Right lobe of liver (tissue), 6 donors: ENCODE data around the gene RASD2. TPM values are rescaled to one million over a fixed set of nuclear protein-coding genes. Genes with fewer than 3 reads are reported as not detected.

ENCODE experiments used
- ATAC-seq, 4 donors: fragments of 200-7000 bp; cut with Tn5 transposase; one replicate each; pipeline ENCODE4 v1.9.1; 2020; ENCODE audit warnings: mild to moderate bottlenecking in 4 of 4, moderate library complexity in 4 of 4
- DNase-seq, 3 donors: peaks; one replicate each; pipeline ENCODE4 v3.0.0-alpha.2; 2020
- H3K27ac ChIP-seq, 3 donors: fragments of 200-600 bp; one replicate each; pipeline ENCODE4 v1.8.0; 2022
- H3K27me3 ChIP-seq, 2 donors: fragments of 200-600 bp; one replicate each; pipeline ENCODE4 v1.8.0; 2022
- H3K36me3 ChIP-seq, 4 donors: fragments of 200-600 bp; sonication (generic) in 1 of 4; one replicate each; pipeline versions ENCODE4 v1.5.1 to v1.8.0; 2017 to 2022; ENCODE audit warnings: control low read depth in 1 of 4
- H3K4me1 ChIP-seq, 4 donors: fragments of 200-600 bp; sonication (generic) in 1 of 4; one replicate each; pipeline versions ENCODE4 v1.5.1 to v1.8.0; 2017 to 2022; ENCODE audit warnings: control low read depth in 1 of 4
- H3K4me3 ChIP-seq, 3 donors: fragments of 200-600 bp; one replicate each; pipeline ENCODE4 v1.8.0; 2022
- H3K9me3 ChIP-seq, 4 donors: fragments of 200-600 bp; sonication (generic) in 1 of 4; one replicate each; pipeline versions ENCODE4 v1.5.1 to v1.8.0; 2017 to 2022; ENCODE audit warnings: control low read depth in 1 of 4
- CTCF ChIP-seq, 4 donors: fragments of 200-600 bp in 3 of 4; fragments of 450-650 bp in 1 of 4; IDR thresholded peaks; one replicate each; pipeline versions ENCODE4 v1.5.1 to v1.8.0; 2016 to 2022; ENCODE audit warnings: antibody characterized with exemption in 4 of 4, mild to moderate bottlenecking in 2 of 4
- POLR2A ChIP-seq: fragments of 450-650 bp; IDR thresholded peaks from one replicate; pipeline ENCODE4 v1.6.1; 2017; ENCODE audit warnings: antibody characterized with exemption, mild to moderate bottlenecking
- WGBS: methylation state at CpG from one replicate; pipeline ENCODE4 v1.1.6; 2018; ENCODE audit warnings: low coverage, low lambda C conversion rate; ENCODE audit not compliant: insufficient coverage; ENCODE audit errors: missing lambda C conversion rate; 5-methylcytosine and 5-hydroxymethylcytosine counted together
- intact Hi-C, 2 donors: fragments of 100-400 bp; cut with DNase I; formaldehyde crosslinking; loops; one replicate each; pipeline versions ENCODE4 v1.11.2 to v1.14.1; 2022
- total RNA-seq, 6 experiments: library from RNA; depleted of rRNA in 2 of 6; stranded (reverse); fragments of >200 nt in 2 of 6; fragmentation: NEBNext Ultra II Directional in 3 of 6; extraction: Animal tissue kit (Norgen Biotek cat#: 25700) in 3 of 6; gene quantifications; one replicate each; pipeline versions ENCODE4 v1.1.0 to v1.2.4, GENCODE V29; 2016 to 2023
- donor health status: DM: no; HTN: yes; CAD: no.
- donor health status: DM: no; HTN: no; CAD: no.
- donor health status: DM: no; HTN: no; CAD: no.
- donor health status: DM: no; HTN: yes; CAD: no.
- donor health status: DM: no; HTN: yes; CAD: no.

The RASD2 gene
- total RNA-seq, 6 experiments from 2014 or later = 0.05 to 0.20 (median 0.07) TPM; not detected in 2

GRCh38 chr22:35580351-35581022 lies 39.9 kb downstream of the RASD2 start:
- DNase-seq (no peak), ATAC-seq (no peak)
- H3K36me3 ChIP-seq = no peaks in the 10 kb centered on the region
- H3K4me3 ChIP-seq = no peak overlapping the region
- WGBS = 50% methylated on average over 1 of the region's 10 CpGs
- TF ChIP-seq POLR2A (no peak), CTCF (IDR thresholded peaks at IDR 0.05) (no peak)
- intact Hi-C loops = loop anchor here (5.0 kb wide), 2 partner anchors 148 to 228 kb away; no protein-coding TSS in a partner anchor
- no peaks in the 10 kb centered on the region for H3K9me3 ChIP-seq
- H3K27me3 ChIP-seq = no peaks in the 10 kb centered on the region
- H3K4me1 ChIP-seq = no peaks in the 10 kb centered on the region
- H3K27ac ChIP-seq = no peak overlapping the region

- no peak for DNase-seq
- Histone ChIP-seq H3K4me1 (no peaks in the 10 kb centered on the region), H3K4me3 (no peak overlapping the region), H3K27me3 (no peaks in the 10 kb centered on the region), H3K36me3 (no peaks in the 10 kb centered on the region), H3K9me3 (no peaks in the 10 kb centered on the region), H3K27ac (no peak overlapping the region)
- intact Hi-C loops = loop anchor here (5.0 kb wide), 2 partner anchors 149 to 229 kb away; no protein-coding TSS in a partner anchor
- no peak for ATAC-seq
- WGBS = 74% methylated on average over 4 of the region's 5 CpGs
- TF ChIP-seq POLR2A = no peak
- no peak for TF ChIP-seq CTCF (IDR thresholded peaks at IDR 0.05)
These were observed 40.4 kb downstream of the RASD2 start for GRCh38 chr22:35581023-35581413.

GRCh38 chr22:35582218-35582860 lies 41.7 kb downstream of the RASD2 start:
- DNase-seq = no peak
- no peaks in the 10 kb centered on the region for H3K36me3 ChIP-seq
- no peak overlapping the region for H3K4me3 ChIP-seq
- no peaks in the 10 kb centered on the region for H3K9me3 ChIP-seq
- H3K27me3 ChIP-seq = no peaks in the 10 kb centered on the region
- TF ChIP-seq CTCF (IDR thresholded peaks at IDR 0.05) (no peak), POLR2A (no peak)
- no peak overlapping the region for H3K27ac ChIP-seq
- intact Hi-C loops = loop anchor here (5.0 kb wide), 2 partner anchors 150 to 230 kb away; no protein-coding TSS in a partner anchor
- no peaks in the 10 kb centered on the region for H3K4me1 ChIP-seq
- no peak for ATAC-seq
- 72% methylated on average over 10 of the region's 11 CpGs for WGBS

- H3K4me3 ChIP-seq = no peak overlapping the region
- intact Hi-C loops = loop anchor here (5.0 kb wide), 2 partner anchors 151 to 231 kb away; no protein-coding TSS in a partner anchor
- peak in 2 of 3 donors; percentile 45 to 62 for DNase-seq
- TF ChIP-seq CTCF (IDR thresholded peaks at IDR 0.05) (peak; percentile 88 to 96 (median 94)), POLR2A (no peak)
- H3K27me3 ChIP-seq = no peaks in the 10 kb centered on the region
- peak; percentile 84 to 93 (median 86) for ATAC-seq
- H3K9me3 ChIP-seq = no peaks in the 10 kb centered on the region
- WGBS = 12% methylated on average over 9 of the region's 13 CpGs
- H3K27ac ChIP-seq = no peak overlapping the region
- no peaks in the 10 kb centered on the region for H3K36me3 ChIP-seq
- no peaks in the 10 kb centered on the region for H3K4me1 ChIP-seq
These were observed 42.4 kb downstream of the RASD2 start for GRCh38 chr22:35582861-35583670.
